Upper lobe of left lung (tissue), 4 donors: ENCODE measurements around the gene BCAS1.

Source experiments
- CTCF ChIP-seq, 6 experiments: fragments of 450-650 bp in 4 of 6; fragments of 200-600 bp in 2 of 6; sonication (generic) in 2 of 6; IDR thresholded peaks; one replicate each; pipeline ENCODE4 v1.5.1; 2016 to 2019; ENCODE audit warnings: antibody characterized with exemption in 6 of 6
- POLR2AphosphoS5 ChIP-seq, 2 donors: sonication (generic); formaldehyde crosslinking; IDR thresholded peaks; one replicate each; pipeline ENCODE4 v1.5.1; 2017; ENCODE audit warnings: antibody characterized with exemption in 2 of 2

GRCh38 chr20:53999077-53999476, 71.3 kb downstream of the BCAS1 start:
- no peak for TF ChIP-seq POLR2AphosphoS5 (IDR thresholded peaks at IDR 0.05)
- no peak for TF ChIP-seq CTCF (IDR thresholded peaks at IDR 0.05)
